Heart left ventricle (tissue), 16 donors: ENCODE results near the gene FGD4. TPM values are rescaled to one million over a fixed set of nuclear protein-coding genes. Genes with fewer than 3 reads are reported as not detected.

ENCODE experiments used
- ATAC-seq, 4 donors: fragments of 200-7000 bp; cut with Tn5 transposase; one replicate each; pipeline ENCODE4 v1.9.1; 2020 to 2022; ENCODE audit warnings: moderate library complexity in 4 of 4, mild to moderate bottlenecking in 3 of 4, moderate number of reproducible peaks in 1 of 4
- DNase-seq, 5 donors: peaks; one replicate each; pipeline ENCODE4 v3.0.0-alpha.2; 2020
- H3K27ac ChIP-seq, 12 donors: fragments of 200-600 bp; sonication (generic) in 4 of 12; one replicate each; pipeline versions ENCODE4 v1.5.0 to v1.8.0; 2016 to 2022; ENCODE audit warnings: mild to moderate bottlenecking in 2 of 12
- H3K27me3 ChIP-seq, 9 donors: fragments of 200-600 bp; sonication (generic) in 2 of 9; one replicate each; pipeline versions ENCODE4 v1.5.1 to v1.8.0; 2016 to 2022; ENCODE audit warnings: mild to moderate bottlenecking in 3 of 9
- H3K36me3 ChIP-seq, 9 donors: fragments of 200-600 bp; sonication (generic) in 2 of 9; one replicate each; pipeline versions ENCODE4 v1.5.0 to v1.8.0; 2018 to 2022; ENCODE audit warnings: mild to moderate bottlenecking in 2 of 9
- H3K4me1 ChIP-seq, 12 donors: fragments of 200-600 bp; sonication (generic) in 4 of 12; one replicate each; pipeline versions ENCODE4 v1.5.0 to v1.8.0; 2016 to 2022; ENCODE audit warnings: mild to moderate bottlenecking in 3 of 12
- H3K4me3 ChIP-seq, 12 donors: fragments of 200-600 bp; sonication (generic) in 4 of 12; one replicate each; pipeline versions ENCODE4 v1.5.0 to v1.8.0; 2017 to 2022; ENCODE audit warnings: mild to moderate bottlenecking in 9 of 12, moderate library complexity in 4 of 12
- H3K9me3 ChIP-seq, 12 donors: fragments of 200-600 bp; sonication (generic) in 4 of 12; one replicate each; pipeline versions ENCODE4 v1.5.0 to v1.8.0; 2016 to 2022; ENCODE audit warnings: mild to moderate bottlenecking in 1 of 12
- CTCF ChIP-seq, 12 donors: fragments of 200-600 bp; sonication (generic) in 4 of 12; IDR thresholded peaks; one replicate each; pipeline versions ENCODE4 v1.5.0 to v1.8.0; 2018 to 2022; ENCODE audit warnings: antibody characterized with exemption in 12 of 12, mild to moderate bottlenecking in 5 of 12
- POLR2A ChIP-seq, 2 donors: fragments of 450-650 bp; IDR thresholded peaks; one replicate each; pipeline ENCODE4 v1.6.1; 2017; ENCODE audit warnings: antibody characterized with exemption in 2 of 2, mild to moderate bottlenecking in 2 of 2, moderate library complexity in 2 of 2
- WGBS, 4 donors: extraction: QIAGEN DNeasy Blood & Tissue Kit in 2 of 4; methylation state at CpG; one replicate each; pipeline versions ENCODE4 v1.1.5 to v1.1.7; 2013 to 2018; 5-methylcytosine and 5-hydroxymethylcytosine counted together
- intact Hi-C, 10 donors: fragments of 100-400 bp; cut with DNase I; formaldehyde crosslinking; loops; one replicate each; pipeline versions ENCODE4 v1.11.1 to v1.14.2; 2022
- polyA plus RNA-seq, 2 donors: library from polyadenylated mRNA; stranded (reverse); fragments of 200-250 nt; gene quantifications; one replicate each; pipeline ENCODE4 v1.2.3, GENCODE V29; 2013
- total RNA-seq, 9 donors: library from RNA; depleted of rRNA in 2 of 9; stranded (reverse); fragments of >200 nt in 2 of 9; fragmentation: NEBNext Ultra II Directional in 3 of 9; extraction: Animal tissue kit (Norgen Biotek cat#: 25700) in 3 of 9; gene quantifications; one replicate each; pipeline versions ENCODE4 v1.1.0 to v1.2.4, GENCODE V29; 2016 to 2023
- donor health status: ischemic (EF 13 %, LVEDD 7.1; RV severe dilation, severe dysfunction).
- donor health status: healthy with polysubstance abuse.
- donor health status: DM: no; HTN: yes; CAD: no.
- donor health status: DM: no; HTN: no; CAD: no.
- donor health status: ischemic (EF 25% LVEDD 6.9; RV normal size, moderate dysfunction).
- donor health status: ischemic (EF 25% LVEDD 5.7; RV mildly dilated, moderate dysfunction).
- donor health status: healthy.
- donor health status: DM: yes; HTN: yes; CAD: no.
- donor health status: ischemic (EF 35%, LVEDD 5.7; RV mildly dilated, moderate dysfunction).
- donor health status: nonischemic (EF 11% LVEDD 7.7; RV severe dilation, severe dysfunction).
- donor health status: DM: yes; HTN: yes; CAD: no.
- donor health status: PGD.
- donor health status: ischemic (EF 29% LVEDD 5.4; RV normal size, mild dysfunction).
- donor health status: nonischemic (EF 23%, LVEDD 6.1; RV moderate dilation, normal function).

Gene FGD4
- total and polyA plus RNA-seq, 11 donors: 4.5 to 36.8 (median 28.2) TPM

GRCh38 chr12:32533971-32534590 lies 134.7 kb downstream of the FGD4 start:
- ATAC-seq (peak; percentile 82 to 92 (median 87)), DNase-seq (peak in 4 of 5 donors; percentile 51 to 60 (median 58))
- peaks cover 0 to 70% (median 43%) of the 10 kb centered on the region in 12 donors for H3K4me1 ChIP-seq
- TF ChIP-seq POLR2A (IDR thresholded peaks at IDR 0.05) (peak in 1 of 2 donors; percentile 50), CTCF (IDR thresholded peaks at IDR 0.05) (no peak)
- 2 to 6% (median 4%) methylated on average over 6 of the region's 6 CpGs for WGBS, 4 donors
- peaks cover 0 to 1% (median 0%) of the 10 kb centered on the region in 12 donors for H3K9me3 ChIP-seq
- intact Hi-C loops: loop anchor here in 4 of 10 donors (2.0 to 10.0 kb wide), 5 partner anchors 47 to 121 kb away; no protein-coding TSS in a partner anchor
- H3K36me3 ChIP-seq: no peaks in the 10 kb centered on the region
- H3K27me3 ChIP-seq: no peaks in the 10 kb centered on the region
- peak overlapping the region; percentile 12 to 64 (median 54) for H3K4me3 ChIP-seq
- H3K27ac ChIP-seq: peak overlapping the region; percentile 50 to 85 (median 72)

- peak in 2 of 4 donors; percentile 2 to 4 for ATAC-seq
- H3K27ac ChIP-seq: peak overlapping the region; percentile 50 to 85 (median 72)
- intact Hi-C loops: loop anchor here in 4 of 10 donors (2.0 to 10.0 kb wide), 6 partner anchors 32 to 120 kb away; no protein-coding TSS in a partner anchor
- WGBS, 4 donors: 0 to 7% (median 4%) methylated on average over 1 of the region's 1 CpG
- no peak for DNase-seq
- H3K36me3 ChIP-seq: no peaks in the 10 kb centered on the region
- H3K9me3 ChIP-seq: no peaks in the 10 kb centered on the region
- peak overlapping the region; percentile 12 to 64 (median 54) for H3K4me3 ChIP-seq
- H3K27me3 ChIP-seq: no peaks in the 10 kb centered on the region
- TF ChIP-seq CTCF (IDR thresholded peaks at IDR 0.05) (no peak), POLR2A (IDR thresholded peaks at IDR 0.05) (no peak)
- peaks cover 0 to 70% (median 43%) of the 10 kb centered on the region in 12 donors for H3K4me1 ChIP-seq
Measured at GRCh38 chr12:32534698-32535097, 135.3 kb downstream of the FGD4 start.

GRCh38 chr12:32535288-32535999 lies 136.1 kb downstream of the FGD4 start:
- H3K27ac ChIP-seq: peak overlapping the region; percentile 50 to 85 (median 72)
- H3K4me3 ChIP-seq: peak overlapping the region in 11 of 12 donors; percentile 7 to 64 (median 55)
- 0 to 1% (median 1%) methylated on average over 6 of the region's 6 CpGs for WGBS, 4 donors
- H3K36me3 ChIP-seq: no peaks in the 10 kb centered on the region
- DNase-seq (peak; percentile 86 to 94 (median 90)), ATAC-seq (peak; percentile 90 to 96 (median 94))
- intact Hi-C loops: loop anchor here in 4 of 10 donors (2.0 to 10.0 kb wide), 5 partner anchors 33 to 119 kb away; no protein-coding TSS in a partner anchor
- no peaks in the 10 kb centered on the region for H3K9me3 ChIP-seq
- H3K4me1 ChIP-seq: peaks cover 0 to 73% (median 44%) of the 10 kb centered on the region in 12 donors
- TF ChIP-seq POLR2A (IDR thresholded peaks at IDR 0.05) (no peak), CTCF (IDR thresholded peaks at IDR 0.05) (no peak)
- H3K27me3 ChIP-seq: no peaks in the 10 kb centered on the region

GRCh38 chr12:32536000-32536345 lies 136.6 kb downstream of the FGD4 start:
- Histone ChIP-seq H3K27ac (peak overlapping the region in 11 of 12 donors; percentile 50 to 85 (median 72)), H3K27me3 (no peaks in the 10 kb centered on the region), H3K4me1 (peaks cover 1 to 76% (median 48%) of the 10 kb centered on the region in 12 donors), H3K4me3 (peak overlapping the region in 10 of 12 donors; percentile 7 to 64 (median 56)), H3K36me3 (no peaks in the 10 kb centered on the region), H3K9me3 (no peaks in the 10 kb centered on the region)
- WGBS, 4 donors: 45 to 65% (median 51%) methylated on average over 1 of the region's 1 CpG
- ATAC-seq (no peak), DNase-seq (no peak)
- no peak for TF ChIP-seq CTCF (IDR thresholded peaks at IDR 0.05)
- TF ChIP-seq POLR2A (IDR thresholded peaks at IDR 0.05): no peak
- intact Hi-C loops: loop anchor here in 4 of 10 donors (2.0 to 10.0 kb wide), 5 partner anchors 34 to 119 kb away; no protein-coding TSS in a partner anchor
